ENCODE results near the gene EXOSC9. TPM values are rescaled to one million over a fixed set of nuclear protein-coding genes. Genes with fewer than 3 reads are reported as not detected.
A peak's percentile ranks its signal among the peaks of the same experiment; 100 is the strongest.

Gene EXOSC9
- polyA plus RNA-seq, 1 of the 3 experiments (the other 2 are of a cell fraction): 38.8 TPM

DNA sequence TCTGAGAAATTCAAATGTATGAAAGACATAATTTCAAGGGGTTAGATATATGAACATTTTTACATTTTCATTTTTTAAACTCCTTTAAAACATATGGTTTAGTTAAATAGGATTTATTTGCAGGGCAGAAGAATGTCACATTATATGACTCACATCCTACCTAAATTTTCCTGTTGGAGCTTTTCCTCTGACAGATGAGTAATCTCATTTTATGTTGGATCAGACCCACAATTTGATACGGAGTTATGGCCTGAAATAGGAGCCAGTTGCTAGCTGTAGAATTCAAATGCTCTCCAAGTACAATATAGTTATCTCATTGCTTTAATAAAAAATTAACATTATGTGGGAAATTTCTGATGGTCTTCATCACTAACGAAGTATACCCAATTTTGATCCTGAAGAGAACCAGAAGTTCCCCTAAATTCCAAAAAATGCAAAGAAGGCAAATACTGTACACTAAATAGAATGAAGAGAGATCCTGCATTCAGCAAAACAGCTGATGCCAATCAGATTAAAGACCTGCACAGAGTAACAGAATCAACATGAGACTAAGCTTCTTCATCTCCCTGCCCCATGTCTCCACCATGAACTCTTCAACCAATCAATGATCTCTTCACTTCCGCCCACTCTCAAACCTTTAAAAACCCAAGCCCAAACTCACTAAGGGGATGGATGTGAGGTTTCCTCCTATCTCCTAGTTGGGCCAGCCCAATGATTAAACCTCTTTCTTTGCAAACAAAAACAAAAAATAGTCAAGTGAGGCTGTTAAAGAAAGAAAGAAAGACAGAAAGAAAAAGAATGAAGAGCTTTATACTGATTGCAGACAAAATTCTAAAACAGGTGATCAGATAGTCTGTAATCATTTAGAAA, 10.9 kb upstream of the EXOSC9 start:
- H3K36me3 ChIP-seq (replicated peaks in 1 of 2; ENCODE audit: control insufficient read depth in 1 of 2, insufficient read depth in 2 of 2, low read length in 1 of 2): no peaks in the 10 kb centered on the region
- H3K4me2 ChIP-seq: peak overlapping the region; percentile 69
- H3K4me3 ChIP-seq (ENCODE audit: low read depth in 2 of 2, low read length in 1 of 2): peak overlapping the region in 1 of 2 experiments; percentile 1; a peak in 1 of 4 replicates
- H4K20me1 ChIP-seq (ENCODE audit: insufficient read depth): no peaks in the 10 kb centered on the region
- no peaks in the 10 kb centered on the region for H3K27me3 ChIP-seq (ENCODE audit: insufficient read depth)
- H3F3A ChIP-seq (replicated peaks; ENCODE audit: insufficient read depth): peaks cover 54% of the 10 kb centered on the region
- 13% methylated on average over 3 of the region's 3 CpGs for WGBS (ENCODE audit: low lambda C conversion rate)
- H2AFZ ChIP-seq (ENCODE audit: low read depth): no peak overlapping the region
- peak overlapping the region; percentile 55; the same call in 1 of the 2 replicates for H3K9ac ChIP-seq
- ChIA-PET CTCF (no interaction called here), POLR2A (no interaction called here)
- no peaks in the 10 kb centered on the region for H3K79me2 ChIP-seq (ENCODE audit: insufficient read depth)
- no peak for DNase-seq
- H3K9me2 ChIP-seq: no peaks in the 10 kb centered on the region
- H3K9me3 ChIP-seq: no peaks in the 10 kb centered on the region
- peak overlapping the region; percentile 86 to 95 for H3K27ac ChIP-seq (ENCODE audit: low read depth in 2 of 2, low read length in 1 of 2)
- peaks cover 0 to 53% of the 10 kb centered on the region in 2 experiments for H3K4me1 ChIP-seq (ENCODE audit: control insufficient read depth in 1 of 2, insufficient read depth in 2 of 2, low read depth in 1 of 2, low read length in 1 of 2)
- peak; percentile 63; the same call in 1 of the 2 replicates for TF ChIP-seq TAF1 (IDR thresholded peaks at IDR 0.05; ENCODE audit: borderline replicate concordance, low read depth, low read length)
- TF ChIP-seq EP300 (IDR thresholded peaks at IDR 0.05; ENCODE audit: borderline replicate concordance in 1 of 2, low read depth in 1 of 2, low read length in 1 of 2): peak; percentile 72 to 98
- TF ChIP-seq GATA2 (CRISPR knock-in tag; IDR thresholded peaks at IDR 0.05): no peak
- TF ChIP-seq GABPA (IDR thresholded peaks at IDR 0.05; ENCODE audit: low read depth): no peak
- peak; percentile 80; the same call in 1 of the 2 replicates for TF ChIP-seq POLR2AphosphoS5 (IDR thresholded peaks at IDR 0.05; ENCODE audit: low read depth, low read length)
- TF ChIP-seq RXRA (IDR thresholded peaks at IDR 0.05; ENCODE audit: borderline replicate concordance, low read depth): peak; percentile 50
- TF ChIP-seq MEF2A (IDR thresholded peaks at IDR 0.05; ENCODE audit: borderline replicate concordance, low read depth): peak; percentile 64
- no peak for TF ChIP-seq EZH2phosphoT487 (IDR thresholded peaks at IDR 0.05; ENCODE audit: borderline replicate concordance, low read depth)
- peak; percentile 92 for TF ChIP-seq NFIC (IDR thresholded peaks at IDR 0.05; ENCODE audit: borderline replicate concordance)
- no peak for TF ChIP-seq FOXJ3 (CRISPR knock-in tag; IDR thresholded peaks at IDR 0.05)
- no peak for TF ChIP-seq NRF1 (IDR thresholded peaks at IDR 0.05; ENCODE audit: low read depth, low read length)
- TF ChIP-seq CTCF (IDR thresholded peaks at IDR 0.05): no peak
- no peak for TF ChIP-seq RAD21 (IDR thresholded peaks at IDR 0.05; ENCODE audit: low read length)
- TF ChIP-seq, protein P1, sequence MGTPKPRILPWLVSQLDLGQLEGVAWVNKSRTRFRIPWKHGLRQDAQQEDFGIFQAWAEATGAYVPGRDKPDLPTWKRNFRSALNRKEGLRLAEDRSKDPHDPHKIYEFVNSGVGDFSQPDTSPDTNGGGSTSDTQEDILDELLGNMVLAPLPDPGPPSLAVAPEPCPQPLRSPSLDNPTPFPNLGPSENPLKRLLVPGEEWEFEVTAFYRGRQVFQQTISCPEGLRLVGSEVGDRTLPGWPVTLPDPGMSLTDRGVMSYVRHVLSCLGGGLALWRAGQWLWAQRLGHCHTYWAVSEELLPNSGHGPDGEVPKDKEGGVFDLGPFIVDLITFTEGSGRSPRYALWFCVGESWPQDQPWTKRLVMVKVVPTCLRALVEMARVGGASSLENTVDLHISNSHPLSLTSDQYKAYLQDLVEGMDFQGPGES (IDR thresholded peaks at IDR 0.05; ENCODE audit: low read depth, low read length): no peak
- peak; percentile 90 for TF ChIP-seq FOXM1 (IDR thresholded peaks at IDR 0.05; ENCODE audit: low read depth)
- no peak for TF ChIP-seq RCOR1 (IDR thresholded peaks at IDR 0.05; ENCODE audit: low read length)
- no peak for TF ChIP-seq SMC3 (IDR thresholded peaks at IDR 0.05; ENCODE audit: low read depth, low read length)
- TF ChIP-seq ZBTB33 (IDR thresholded peaks at IDR 0.05; ENCODE audit: borderline replicate concordance, low read depth): peak; percentile 69; the same call in 1 of the 2 replicates
- TF ChIP-seq RFX5 (IDR thresholded peaks at IDR 0.05; ENCODE audit: low read length): no peak
- TF ChIP-seq CHD2 (IDR thresholded peaks at IDR 0.05; ENCODE audit: low read length, partially characterized antibody): no peak
- peak; percentile 93 for TF ChIP-seq TEAD4 (IDR thresholded peaks at IDR 0.05; ENCODE audit: borderline replicate concordance, insufficient read depth)
- TF ChIP-seq TCF12 (IDR thresholded peaks at IDR 0.05): peak; percentile 98
- peak; percentile 96 for TF ChIP-seq FOSL2 (IDR thresholded peaks at IDR 0.05; ENCODE audit: borderline replicate concordance, low read depth)
- no peak for TF ChIP-seq ELF1 (IDR thresholded peaks at IDR 0.05)
- peak; percentile 5; the same call in 1 of the 2 replicates for TF ChIP-seq YY1 (IDR thresholded peaks at IDR 0.05; ENCODE audit: low read depth)
- TF ChIP-seq, protein P2, sequence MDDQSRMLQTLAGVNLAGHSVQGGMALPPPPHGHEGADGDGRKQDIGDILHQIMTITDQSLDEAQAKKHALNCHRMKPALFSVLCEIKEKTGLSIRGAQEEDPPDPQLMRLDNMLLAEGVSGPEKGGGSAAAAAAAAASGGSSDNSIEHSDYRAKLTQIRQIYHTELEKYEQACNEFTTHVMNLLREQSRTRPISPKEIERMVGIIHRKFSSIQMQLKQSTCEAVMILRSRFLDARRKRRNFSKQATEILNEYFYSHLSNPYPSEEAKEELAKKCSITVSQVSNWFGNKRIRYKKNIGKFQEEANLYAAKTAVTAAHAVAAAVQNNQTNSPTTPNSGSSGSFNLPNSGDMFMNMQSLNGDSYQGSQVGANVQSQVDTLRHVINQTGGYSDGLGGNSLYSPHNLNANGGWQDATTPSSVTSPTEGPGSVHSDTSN (IDR thresholded peaks at IDR 0.05): peak; percentile 94
- no peak for TF ChIP-seq MXI1 (IDR thresholded peaks at IDR 0.05; ENCODE audit: low read depth, low read length)
- peak; percentile 96 for TF ChIP-seq JUND (IDR thresholded peaks at IDR 0.05)
